ENCODE data around the gene KCNG2.

- TF ChIP-seq CTCF (IDR thresholded peaks at IDR 0.05) = no peak
- no peak for TF ChIP-seq EP300 (IDR thresholded peaks at IDR 0.05)
- TF ChIP-seq POLR2A (IDR thresholded peaks at IDR 0.05) = no peak
Measured at GRCh38 chr18:79934311-79935097, 136.8 kb downstream of the KCNG2 start.

All from tibial nerve (tissue), 4 donors.